Activated CD4-positive, alpha-beta T cell treated with anti-CD3 and anti-CD28 coated beads for 36 hours (primary cell): ENCODE measurements around the gene DQX1. TPM values are rescaled to one million over a fixed set of nuclear protein-coding genes. Genes with fewer than 3 reads are reported as not detected.

Source experiments
- ATAC-seq: fragments of 200-7000 bp; cut with Tn5 transposase; one replicate; pipeline ENCODE4 v1.10.0; 2021; ENCODE audit warnings: mild to moderate bottlenecking, moderate library complexity
- CTCF ChIA-PET: fragments of 350-600 bp; sonication (Branson Sonifier 250); formaldehyde crosslinking; loops from one replicate; lab custom pipeline; 2021; ENCODE audit warnings: antibody characterized with exemption; lab: Charles Lee
- POLR2A ChIA-PET: fragments of 350-600 bp; sonication (Branson Sonifier 250); formaldehyde crosslinking; loops from one replicate; lab custom pipeline; 2021; ENCODE audit warnings: antibody characterized with exemption, inconsistent platforms; lab: Charles Lee
- DNase-seq: peaks from one replicate; pipeline ENCODE4 v3.0.0-alpha.2; 2020
- H3K27ac Mint-ChIP-seq: one replicate; pipeline ENCODE4 v1.8.0; 2021; ENCODE audit warnings: mixed read lengths
- H3K27me3 Mint-ChIP-seq: one replicate; pipeline ENCODE4 v1.8.0; 2021; ENCODE audit warnings: mixed read lengths
- H3K36me3 Mint-ChIP-seq: one replicate; pipeline ENCODE4 v1.8.0; 2021; ENCODE audit warnings: low read depth, mixed read lengths
- H3K4me1 Mint-ChIP-seq: one replicate; pipeline ENCODE4 v1.8.0; 2021; ENCODE audit warnings: mixed read lengths
- H3K4me3 Mint-ChIP-seq: one replicate; pipeline ENCODE4 v1.8.0; 2021; ENCODE audit warnings: mild to moderate bottlenecking, moderate library complexity, mixed read lengths
- H3K9me3 Mint-ChIP-seq: one replicate; pipeline ENCODE4 v1.8.0; 2021; ENCODE audit warnings: low read depth, mixed read lengths
- intact Hi-C, 2 experiments: fragments of 100-400 bp; cut with DNase I in 1 of 2; cut with micrococcal nuclease in 1 of 2; formaldehyde crosslinking; loops; one replicate each; pipeline versions ENCODE4 v1.14.2 to v1.15.1; 2022 to 2024; cut with DNase I, micrococcal nuclease
- total RNA-seq, 2 experiments: library from RNA; stranded (reverse); gene quantifications; one replicate each; pipeline ENCODE4 v1.2.3, GENCODE V29; 2021

Gene DQX1, protein sequence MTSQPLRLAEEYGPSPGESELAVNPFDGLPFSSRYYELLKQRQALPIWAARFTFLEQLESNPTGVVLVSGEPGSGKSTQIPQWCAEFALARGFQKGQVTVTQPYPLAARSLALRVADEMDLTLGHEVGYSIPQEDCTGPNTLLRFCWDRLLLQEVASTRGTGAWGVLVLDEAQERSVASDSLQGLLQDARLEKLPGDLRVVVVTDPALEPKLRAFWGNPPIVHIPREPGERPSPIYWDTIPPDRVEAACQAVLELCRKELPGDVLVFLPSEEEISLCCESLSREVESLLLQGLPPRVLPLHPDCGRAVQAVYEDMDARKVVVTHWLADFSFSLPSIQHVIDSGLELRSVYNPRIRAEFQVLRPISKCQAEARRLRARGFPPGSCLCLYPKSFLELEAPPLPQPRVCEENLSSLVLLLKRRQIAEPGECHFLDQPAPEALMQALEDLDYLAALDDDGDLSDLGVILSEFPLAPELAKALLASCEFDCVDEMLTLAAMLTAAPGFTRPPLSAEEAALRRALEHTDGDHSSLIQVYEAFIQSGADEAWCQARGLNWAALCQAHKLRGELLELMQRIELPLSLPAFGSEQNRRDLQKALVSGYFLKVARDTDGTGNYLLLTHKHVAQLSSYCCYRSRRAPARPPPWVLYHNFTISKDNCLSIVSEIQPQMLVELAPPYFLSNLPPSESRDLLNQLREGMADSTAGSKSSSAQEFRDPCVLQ
- under 1 TPM; 0.40 to 0.41 TPM for total RNA-seq

DNA sequence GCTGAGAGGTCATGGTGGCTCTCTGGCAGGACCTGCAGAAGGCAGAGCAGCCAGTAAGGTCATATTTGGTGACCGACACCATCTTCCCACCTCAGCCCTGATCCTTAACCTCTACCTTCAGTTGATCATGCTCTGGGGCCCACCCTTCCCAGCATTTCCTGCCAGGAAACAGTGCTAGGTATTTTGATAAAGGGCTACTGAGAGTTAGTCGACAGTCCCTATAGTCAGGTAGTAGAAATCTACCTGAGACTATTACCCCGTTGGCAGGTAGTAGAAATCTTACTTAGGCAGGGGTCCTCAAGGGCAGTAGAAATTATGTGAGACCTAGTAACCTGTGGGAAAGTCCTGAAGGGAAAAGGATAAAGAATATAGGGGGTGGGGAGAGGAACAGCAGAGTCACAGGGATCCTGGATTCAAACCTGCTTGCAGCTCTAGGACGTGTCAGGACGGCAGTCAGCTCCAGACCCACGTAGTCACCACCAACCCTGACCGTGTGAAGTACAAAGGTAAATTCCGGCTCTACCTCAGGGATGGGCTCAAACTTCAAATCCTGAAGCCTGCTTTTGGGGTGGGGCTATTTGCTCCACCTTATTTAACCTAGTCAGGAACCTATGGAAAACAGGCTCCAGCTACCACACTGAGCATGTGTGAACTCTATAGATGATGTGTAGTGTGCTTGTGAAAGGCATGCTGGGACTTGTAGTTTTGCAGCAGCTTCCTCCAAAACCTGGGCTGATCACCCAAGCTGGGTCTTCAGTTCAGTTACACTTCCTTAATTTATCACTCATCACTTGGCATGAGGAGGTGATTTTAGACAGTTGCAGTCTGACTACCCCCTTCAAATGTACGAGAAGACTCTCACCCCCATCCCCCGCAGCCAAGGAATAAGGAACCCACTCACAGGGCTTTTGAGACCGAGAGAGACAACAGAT is at the start of gene DQX1:
Gene DQX1, minus strand, starts transcription at position 515 of the 932 bp plus-strand sequence. Its CDS starts 502 bp downstream, at position 13.
- intact Hi-C loops = no loop called here
- ATAC-seq (no peak), DNase-seq (peak; percentile 41)
- H3K4me3 Mint-ChIP-seq = peak within 1 kb of the TSS; percentile 13
- ChIA-PET POLR2A (interaction anchor here (0.6 to 1.2 kb wide), 5 partner anchors 10 to 71 kb away, joined by 3 to 4 read pairs (median 4); partner anchors contain the start of genes INO80B and WBP1), CTCF (interaction anchor here (0.7 to 1.1 kb wide), 3 partner anchors 42 to 53 kb away, joined by 3 to 6 read pairs (median 5); partner anchors contain the start of genes CCDC142, MRPL53 and TTC31)
- H3K36me3 Mint-ChIP-seq = peaks cover 39% of the 10 kb centered on the region
- H3K27me3 Mint-ChIP-seq = peaks cover 5% of the 10 kb centered on the region
- no peaks in the 10 kb centered on the region for H3K9me3 Mint-ChIP-seq
- H3K4me1 Mint-ChIP-seq = peaks cover 23% of the 10 kb centered on the region
- peak within 1 kb of the TSS; percentile 6 for H3K27ac Mint-ChIP-seq

DNA sequence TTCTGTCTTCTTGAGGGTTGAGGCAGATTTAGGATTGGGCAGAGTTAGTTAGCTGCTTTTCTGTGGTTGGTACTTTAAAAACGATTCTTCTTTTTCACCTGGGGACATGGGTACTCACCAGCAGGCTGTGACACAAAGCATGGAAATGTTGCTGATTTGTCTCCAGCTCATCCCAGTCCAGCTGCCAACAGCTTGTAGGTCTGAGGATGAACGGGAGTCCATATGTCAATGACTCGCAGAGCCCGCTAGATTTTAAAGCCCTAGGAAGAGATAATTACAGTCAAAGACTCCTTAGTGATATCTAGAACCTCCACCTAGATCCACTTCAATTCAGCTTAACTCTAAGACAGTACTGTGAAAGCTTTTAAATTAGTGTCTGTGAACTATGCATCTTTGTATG is 49.3 kb upstream of the DQX1 start:
- H3K4me1 Mint-ChIP-seq = peaks cover 23% of the 10 kb centered on the region
- H3K4me3 Mint-ChIP-seq = no peak overlapping the region
- no peak for DNase-seq
- no peaks in the 10 kb centered on the region for H3K9me3 Mint-ChIP-seq
- no peaks in the 10 kb centered on the region for H3K27me3 Mint-ChIP-seq
- no peak overlapping the region for H3K27ac Mint-ChIP-seq
- ChIA-PET CTCF (interaction anchor here (0.6 to 2.1 kb wide), 6 partner anchors 8 to 94 kb away, joined by 3 to 9 read pairs (median 3); partner anchors contain the start of gene AUP1), POLR2A (no interaction called here)
- ATAC-seq = no peak
- H3K36me3 Mint-ChIP-seq = no peaks in the 10 kb centered on the region
- intact Hi-C loops = loop anchor here in 1 of 2 experiments (5.0 kb wide), 1 partner anchor 257 kb away; the partner anchor contains the start of gene HK2

- ChIA-PET POLR2A (interaction anchor here (0.7 kb wide), 1 partner anchor 1274 kb away, joined by 3 read pairs; no protein-coding TSS in a partner anchor), CTCF (interaction anchor here (0.7 to 2.1 kb wide), 6 partner anchors 11 to 36 kb away, joined by 3 to 9 read pairs (median 3); no protein-coding TSS in a partner anchor)
- no peaks in the 10 kb centered on the region for H3K9me3 Mint-ChIP-seq
- peak; percentile 49 for ATAC-seq
- intact Hi-C loops = no loop called here
- peak overlapping the region; percentile 55 for H3K27ac Mint-ChIP-seq
- H3K4me3 Mint-ChIP-seq = peak overlapping the region; percentile 3
- no peaks in the 10 kb centered on the region for H3K36me3 Mint-ChIP-seq
- peaks cover 29% of the 10 kb centered on the region for H3K4me1 Mint-ChIP-seq
- no peak for DNase-seq
- no peaks in the 10 kb centered on the region for H3K27me3 Mint-ChIP-seq
These were observed 47.9 kb upstream of the DQX1 start for GRCh38 chr2:74573747-74574562.

DNA sequence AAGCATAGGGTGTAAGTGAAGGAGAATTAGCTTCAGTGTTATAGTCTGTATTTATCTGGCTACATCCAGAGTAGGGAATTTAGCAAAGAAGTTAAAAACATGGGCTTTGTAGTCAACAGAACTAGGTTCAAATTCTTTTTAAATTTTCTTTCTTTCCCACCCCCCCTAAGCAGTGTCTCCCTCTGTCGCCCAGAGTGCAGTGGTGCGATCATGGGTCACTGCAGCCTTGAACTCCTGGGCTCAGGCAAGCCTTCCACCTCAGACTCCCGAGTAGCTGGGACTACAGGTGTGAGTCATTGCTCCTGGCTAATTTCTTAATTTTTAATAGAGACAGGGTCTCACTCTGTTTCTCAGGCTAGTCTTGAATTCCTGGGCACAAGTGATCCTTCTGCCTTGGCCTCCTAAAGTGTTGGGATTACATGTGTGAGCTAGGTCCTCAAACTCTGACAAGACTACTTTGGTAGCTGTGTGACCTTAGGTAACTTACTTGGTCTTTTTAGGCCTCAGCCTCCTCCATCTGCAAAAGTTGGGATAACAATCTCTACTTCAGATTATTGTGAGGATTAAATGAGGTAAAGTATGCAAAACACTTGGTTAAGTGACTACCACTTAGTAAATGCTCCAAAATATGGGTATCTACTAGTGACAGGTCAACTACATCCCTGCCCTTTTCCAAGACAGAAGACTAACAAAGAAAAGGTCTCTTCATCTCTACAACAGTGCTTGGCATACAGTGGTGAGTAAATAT is 46.3 kb upstream of the DQX1 start:
- no peaks in the 10 kb centered on the region for H3K36me3 Mint-ChIP-seq
- H3K9me3 Mint-ChIP-seq = no peaks in the 10 kb centered on the region
- ChIA-PET CTCF (interaction anchor here (0.6 to 0.7 kb wide), 2 partner anchors 12 to 18 kb away, joined by 3 to 4 read pairs; no protein-coding TSS in a partner anchor), POLR2A (no interaction called here)
- intact Hi-C loops = no loop called here
- DNase-seq (no peak), ATAC-seq (no peak)
- peaks cover 37% of the 10 kb centered on the region for H3K4me1 Mint-ChIP-seq
- no peak overlapping the region for H3K4me3 Mint-ChIP-seq
- peaks cover 5% of the 10 kb centered on the region for H3K27me3 Mint-ChIP-seq
- H3K27ac Mint-ChIP-seq = no peak overlapping the region

- POLR2A ChIA-PET = interaction anchor here (0.7 kb wide), 1 partner anchor 20 kb away, joined by 3 read pairs; no protein-coding TSS in a partner anchor
- intact Hi-C loops = loop anchor here (1.0 to 2.0 kb wide), 3 partner anchors 14 to 17 kb away; partner anchors contain the start of gene DOK1 (in 2 of the 2)
- Mint-ChIP-seq H3K27ac (no peak overlapping the region), H3K36me3 (no peaks in the 10 kb centered on the region), H3K9me3 (no peaks in the 10 kb centered on the region), H3K27me3 (peaks cover 5% of the 10 kb centered on the region), H3K4me1 (peaks cover 44% of the 10 kb centered on the region), H3K4me3 (no peak overlapping the region)
- DNase-seq = peak; percentile 51
- ATAC-seq = peak; percentile 84
- CTCF ChIA-PET = interaction anchor here (0.9 to 1.7 kb wide), 2 partner anchors 9 to 21 kb away, joined by 3 read pairs; no protein-coding TSS in a partner anchor
These were observed 45.0 kb upstream of the DQX1 start for GRCh38 chr2:74571058-74571457.

- POLR2A ChIA-PET = no interaction called here
- no peak overlapping the region for H3K27ac Mint-ChIP-seq
- peaks cover 7% of the 10 kb centered on the region for H3K27me3 Mint-ChIP-seq
- H3K9me3 Mint-ChIP-seq = no peaks in the 10 kb centered on the region
- peaks cover 47% of the 10 kb centered on the region for H3K4me1 Mint-ChIP-seq
- intact Hi-C loops = loop anchor here (2.0 kb wide), 2 partner anchors 15 kb away; partner anchors contain the start of gene DOK1 (in 1 of the 2)
- no peak for ATAC-seq
- CTCF ChIA-PET = interaction anchor here (0.7 to 1.7 kb wide), 3 partner anchors 10 to 76 kb away, joined by 3 to 4 read pairs (median 3); no protein-coding TSS in a partner anchor
- DNase-seq = no peak
- H3K4me3 Mint-ChIP-seq = no peak overlapping the region
- no peaks in the 10 kb centered on the region for H3K36me3 Mint-ChIP-seq
These were observed 43.7 kb upstream of the DQX1 start for GRCh38 chr2:74569686-74570085.

GRCh38 chr2:74567881-74568280 is 41.9 kb upstream of the DQX1 start:
- Mint-ChIP-seq H3K9me3 (no peaks in the 10 kb centered on the region), H3K4me3 (no peak overlapping the region), H3K36me3 (no peaks in the 10 kb centered on the region), H3K27me3 (peaks cover 18% of the 10 kb centered on the region), H3K27ac (no peak overlapping the region), H3K4me1 (peaks cover 34% of the 10 kb centered on the region)
- DNase-seq (no peak), ATAC-seq (no peak)
- CTCF ChIA-PET = interaction anchor here (0.9 to 3.3 kb wide), 4 partner anchors 9 to 64 kb away, joined by 3 to 8 read pairs (median 6); no protein-coding TSS in a partner anchor
- POLR2A ChIA-PET = no interaction called here
- intact Hi-C loops = no loop called here

GRCh38 chr2:74566754-74567085 is 40.7 kb upstream of the DQX1 start:
- H3K4me3 Mint-ChIP-seq = no peak overlapping the region
- intact Hi-C loops = no loop called here
- DNase-seq (no peak), ATAC-seq (peak; percentile 65)
- peak overlapping the region; percentile 78 for H3K27ac Mint-ChIP-seq
- POLR2A ChIA-PET = interaction anchor here (0.6 to 1.3 kb wide), 5 partner anchors 9 to 69 kb away, joined by 3 to 5 read pairs (median 3); no protein-coding TSS in a partner anchor
- H3K9me3 Mint-ChIP-seq = no peaks in the 10 kb centered on the region
- H3K36me3 Mint-ChIP-seq = no peaks in the 10 kb centered on the region
- CTCF ChIA-PET = interaction anchor here (0.6 to 3.3 kb wide), 8 partner anchors 9 to 286 kb away, joined by 3 to 10 read pairs (median 4); no protein-coding TSS in a partner anchor
- H3K27me3 Mint-ChIP-seq = peaks cover 25% of the 10 kb centered on the region
- H3K4me1 Mint-ChIP-seq = peaks cover 32% of the 10 kb centered on the region
